ENCODE data around the gene INPP5D. TPM values are rescaled to one million over a fixed set of nuclear protein-coding genes. Genes with fewer than 3 reads are reported as not detected.

INPP5D gene
- total RNA-seq, 1 donor: under 0.01 TPM

GRCh38 chr2:233079953-233080835 is 20.1 kb downstream of the INPP5D start:
- no peaks in the 10 kb centered on the region for H3K9me3 ChIP-seq (ENCODE audit: low read depth, low read length)
- H3K79me2 ChIP-seq (ENCODE audit: insufficient read depth, low read length): no peaks in the 10 kb centered on the region
- H3K36me3 ChIP-seq (ENCODE audit: insufficient read depth, low read length): no peaks in the 10 kb centered on the region
- no peaks in the 10 kb centered on the region for H4K20me1 ChIP-seq (ENCODE audit: insufficient read depth, low read length)
- no peak overlapping the region for H3K4me3 ChIP-seq (ENCODE audit: insufficient read depth, low read length)
- no peak overlapping the region for H2AFZ ChIP-seq (ENCODE audit: low read length)
- H3K27me3 ChIP-seq (ENCODE audit: insufficient read depth, low read length): no peaks in the 10 kb centered on the region
- TF ChIP-seq CTCF (IDR thresholded peaks at IDR 0.05; ENCODE audit: extremely low read depth, low read depth, low read length): no peak
- no peak overlapping the region for H3K4me2 ChIP-seq (ENCODE audit: insufficient read depth, low read length)
- H3K4me1 ChIP-seq (ENCODE audit: insufficient read depth, low read length): no peaks in the 10 kb centered on the region
- no peak overlapping the region for H3K27ac ChIP-seq (ENCODE audit: low read depth, low read length)
- no peak for DNase-seq (ENCODE audit: insufficient read length, low spot score, missing footprints)

GRCh38 chr2:233080836-233081229 is 20.7 kb downstream of the INPP5D start:
- TF ChIP-seq CTCF (IDR thresholded peaks at IDR 0.05; ENCODE audit: extremely low read depth, low read depth, low read length): no peak
- no peak overlapping the region for H3K4me2 ChIP-seq (ENCODE audit: insufficient read depth, low read length)
- no peak overlapping the region for H3K27ac ChIP-seq (ENCODE audit: low read depth, low read length)
- H3K4me1 ChIP-seq (ENCODE audit: insufficient read depth, low read length): no peaks in the 10 kb centered on the region
- H2AFZ ChIP-seq (ENCODE audit: low read length): no peak overlapping the region
- no peak for DNase-seq (ENCODE audit: insufficient read length, low spot score, missing footprints)
- no peaks in the 10 kb centered on the region for H4K20me1 ChIP-seq (ENCODE audit: insufficient read depth, low read length)
- H3K27me3 ChIP-seq (ENCODE audit: insufficient read depth, low read length): no peaks in the 10 kb centered on the region
- H3K9me3 ChIP-seq (ENCODE audit: low read depth, low read length): no peaks in the 10 kb centered on the region
- H3K4me3 ChIP-seq (ENCODE audit: insufficient read depth, low read length): no peak overlapping the region
- no peaks in the 10 kb centered on the region for H3K36me3 ChIP-seq (ENCODE audit: insufficient read depth, low read length)
- H3K79me2 ChIP-seq (ENCODE audit: insufficient read depth, low read length): no peaks in the 10 kb centered on the region

GRCh38 chr2:233081232-233081730 is 21.1 kb downstream of the INPP5D start:
- no peak for DNase-seq (ENCODE audit: insufficient read length, low spot score, missing footprints)
- Histone ChIP-seq H3K4me2 (ENCODE audit: insufficient read depth, low read length) (no peak overlapping the region), H3K9me3 (ENCODE audit: low read depth, low read length) (no peaks in the 10 kb centered on the region), H3K4me3 (ENCODE audit: insufficient read depth, low read length) (no peak overlapping the region), H3K36me3 (ENCODE audit: insufficient read depth, low read length) (no peaks in the 10 kb centered on the region), H3K27me3 (ENCODE audit: insufficient read depth, low read length) (no peaks in the 10 kb centered on the region), H4K20me1 (ENCODE audit: insufficient read depth, low read length) (no peaks in the 10 kb centered on the region), H3K79me2 (ENCODE audit: insufficient read depth, low read length) (no peaks in the 10 kb centered on the region), H3K27ac (ENCODE audit: low read depth, low read length) (no peak overlapping the region), H2AFZ (ENCODE audit: low read length) (no peak overlapping the region), H3K4me1 (ENCODE audit: insufficient read depth, low read length) (no peaks in the 10 kb centered on the region)
- TF ChIP-seq CTCF (IDR thresholded peaks at IDR 0.05; ENCODE audit: extremely low read depth, low read depth, low read length): no peak

GRCh38 chr2:233081731-233082221 is 21.6 kb downstream of the INPP5D start:
- H3K4me3 ChIP-seq (ENCODE audit: insufficient read depth, low read length): no peak overlapping the region
- no peaks in the 10 kb centered on the region for H3K79me2 ChIP-seq (ENCODE audit: insufficient read depth, low read length)
- no peak overlapping the region for H3K4me2 ChIP-seq (ENCODE audit: insufficient read depth, low read length)
- H4K20me1 ChIP-seq (ENCODE audit: insufficient read depth, low read length): no peaks in the 10 kb centered on the region
- peaks cover 2% of the 10 kb centered on the region for H3K4me1 ChIP-seq (ENCODE audit: insufficient read depth, low read length)
- DNase-seq (ENCODE audit: insufficient read length, low spot score, missing footprints): no peak
- H3K9me3 ChIP-seq (ENCODE audit: low read depth, low read length): no peaks in the 10 kb centered on the region
- H3K27ac ChIP-seq (ENCODE audit: low read depth, low read length): no peak overlapping the region
- no peak for TF ChIP-seq CTCF (IDR thresholded peaks at IDR 0.05; ENCODE audit: extremely low read depth, low read depth, low read length)
- no peaks in the 10 kb centered on the region for H3K36me3 ChIP-seq (ENCODE audit: insufficient read depth, low read length)
- no peaks in the 10 kb centered on the region for H3K27me3 ChIP-seq (ENCODE audit: insufficient read depth, low read length)
- no peak overlapping the region for H2AFZ ChIP-seq (ENCODE audit: low read length)
